Caco-2 (cell line): Measurements from ENCODE around the gene PPP2R5E. TPM values are rescaled to one million over a fixed set of nuclear protein-coding genes. Genes with fewer than 3 reads are reported as not detected.

ENCODE experiments used
- BruUV-seq: library from RNA; stranded (reverse); fragments of 400-500 nt; replicated peaks from 2 replicates; lab custom pipeline; 2021; lab: Mats Ljungman, UMichigan
- CTCF ChIA-PET: fragments of 300-600 bp; sonication (Branson Sonifier 250); formaldehyde crosslinking; loops from one replicate; lab custom pipeline; 2022; ENCODE audit warnings: antibody characterized with exemption; lab: Charles Lee
- POLR2A ChIA-PET: fragments of 300-600 bp; sonication (Branson Sonifier 250); formaldehyde crosslinking; loops from one replicate; lab custom pipeline; 2022; ENCODE audit warnings: antibody characterized with exemption; lab: Charles Lee
- DNase-seq, 2 experiments: peaks; one replicate each; pipeline versions ENCODE4 v3.0.0 to v3.0.0-alpha.2; 2020 to 2022
- H3K27me3 ChIP-seq: replicated peaks from 2 replicates; pipeline ENCODE4 v1.6.0; 2011; ENCODE audit warnings: low read length; ENCODE audit not compliant: control insufficient read depth, insufficient read depth
- H3K36me3 ChIP-seq: 2 replicates; pipeline ENCODE4 v1.5.1; 2011; ENCODE audit warnings: low read length; ENCODE audit not compliant: control insufficient read depth, insufficient read depth
- H3K4me1 ChIP-seq: fragments of 250-450 bp; sonication (Bioruptor Pico); 2 replicates; pipeline ENCODE4 v1.5.1; 2020; ENCODE audit warnings: mild to moderate bottlenecking
- H3K4me3 ChIP-seq: 2 replicates; pipeline ENCODE4 v1.5.1; 2011; ENCODE audit warnings: low read depth, mild to moderate bottlenecking, control low read depth, low read length
- H3K9me3 ChIP-seq: fragments of 250-450 bp; sonication (Bioruptor Pico); 2 replicates; pipeline ENCODE4 v1.5.1; 2020; ENCODE audit warnings: mild to moderate bottlenecking, moderate library complexity
- H3K27ac Mint-ChIP-seq: one replicate; pipeline ENCODE4 v1.8.0; 2022; ENCODE audit warnings: mixed read lengths; ENCODE audit not compliant: unreplicated experiment
- H3K27me3 Mint-ChIP-seq: one replicate; pipeline ENCODE4 v1.8.0; 2022; ENCODE audit warnings: mixed read lengths; ENCODE audit not compliant: insufficient read depth, unreplicated experiment
- H3K36me3 Mint-ChIP-seq: one replicate; pipeline ENCODE4 v1.8.0; 2022; ENCODE audit warnings: mild to moderate bottlenecking, mixed read lengths; ENCODE audit not compliant: insufficient read depth, unreplicated experiment
- H3K4me1 Mint-ChIP-seq: one replicate; pipeline ENCODE4 v1.8.0; 2022; ENCODE audit warnings: low read depth, mixed read lengths; ENCODE audit not compliant: unreplicated experiment
- H3K4me3 Mint-ChIP-seq: one replicate; pipeline ENCODE4 v1.8.0; 2022; ENCODE audit warnings: mild to moderate bottlenecking, moderate library complexity, mixed read lengths; ENCODE audit not compliant: unreplicated experiment
- H3K9me3 Mint-ChIP-seq: one replicate; pipeline ENCODE4 v1.8.0; 2022; ENCODE audit warnings: mixed read lengths; ENCODE audit not compliant: unreplicated experiment
- intact Hi-C: fragments of 100-400 bp; cut with micrococcal nuclease; formaldehyde crosslinking; loops from one replicate; pipeline ENCODE4 v1.10.0; 2022; ENCODE audit not compliant: unreplicated experiment
- total RNA-seq: library from RNA; stranded (reverse); gene quantifications from 2 replicates; pipeline ENCODE4 v1.2.3, GENCODE V29; 2022
- TF ChIP-seq, protein P1 (sequence below), 2 experiments: fragments of 200-600 bp in 1 of 2; IDR thresholded peaks; 1 replicate in 1 of 2; 2 replicates in 1 of 2; pipeline versions ENCODE4 v1.5.1 to v1.8.0; 2011 to 2022; ENCODE audit warnings: antibody characterized with exemption in 1 of 2, control low read depth in 1 of 2, inconsistent platforms in 1 of 2, low read depth in 1 of 2, low read length in 1 of 2, mild to moderate bottlenecking in 1 of 2, moderate library complexity in 1 of 2; ENCODE audit not compliant: insufficient read depth in 1 of 2, severe bottlenecking in 1 of 2, unreplicated experiment in 1 of 2

Gene PPP2R5E
- total RNA-seq, 1 experiment from 2014 or later, result 58.6 TPM

DNA sequence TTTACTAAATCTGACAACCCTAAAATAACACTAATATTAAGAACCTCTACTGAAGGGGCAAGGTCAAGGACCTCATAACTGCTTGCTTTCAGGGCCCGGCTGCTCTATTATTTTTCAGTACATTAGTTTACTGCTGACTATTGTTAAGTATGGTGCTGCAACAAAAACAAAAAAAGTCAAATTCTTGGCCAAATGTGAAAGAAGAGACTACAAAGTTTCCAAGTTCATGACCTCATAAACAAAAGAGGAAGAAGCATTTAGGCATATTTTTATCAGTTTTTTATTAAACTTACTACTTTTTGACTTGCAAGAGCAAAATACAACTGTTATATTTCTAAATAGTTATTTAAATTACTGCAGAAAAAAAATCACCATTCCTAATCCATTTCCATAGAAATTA, 114.7 kb downstream of the PPP2R5E start:
- no TSS peak for BruUV-seq

DNA sequence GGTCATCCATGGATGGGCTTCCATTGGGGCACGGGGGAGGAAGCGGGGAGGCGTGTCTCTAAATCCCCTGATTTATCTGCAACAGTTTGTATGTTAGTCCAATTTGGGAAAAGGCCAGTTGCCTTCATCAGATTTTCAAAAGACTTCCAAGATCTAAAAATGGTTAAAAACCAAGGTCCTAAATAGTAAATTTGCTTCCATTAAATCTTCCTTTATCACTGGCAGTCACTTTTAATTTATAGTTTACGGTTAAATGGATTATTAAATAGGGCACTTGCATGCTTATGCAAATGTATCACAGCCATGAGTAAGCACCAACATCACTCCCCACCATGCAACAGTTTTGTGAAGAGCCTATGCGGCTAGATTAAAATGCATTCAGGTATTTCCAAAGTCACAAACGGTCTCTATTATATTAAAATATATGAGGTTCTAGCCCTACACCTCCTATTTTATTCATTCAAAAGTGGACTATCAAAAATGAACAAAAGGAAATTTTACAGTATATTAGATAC, 116.3 kb downstream of the PPP2R5E start:
- Histone ChIP-seq H3K36me3 (no peaks in the 10 kb centered on the region), H3K4me1 (no peaks in the 10 kb centered on the region), H3K9me3 (no peaks in the 10 kb centered on the region), H3K27me3 (no peaks in the 10 kb centered on the region), H3K4me3 (no peak overlapping the region)
- peaks cover 22% of the 10 kb centered on the region for H3K36me3 Mint-ChIP-seq
- no peak for DNase-seq
- H3K4me1 Mint-ChIP-seq, result no peaks in the 10 kb centered on the region
- no peak overlapping the region for H3K27ac Mint-ChIP-seq
- ChIA-PET CTCF (interaction anchor here (0.6 kb wide), 1 partner anchor 187 kb away, joined by 4 read pairs; no protein-coding TSS in a partner anchor), POLR2A (interaction anchor here (0.6 kb wide), 1 partner anchor 107 kb away, joined by 3 read pairs; no protein-coding TSS in a partner anchor)
- no peaks in the 10 kb centered on the region for H3K9me3 Mint-ChIP-seq
- H3K4me3 Mint-ChIP-seq, result no peak overlapping the region
- intact Hi-C loops, result no loop called here
- TF ChIP-seq, protein P1, sequence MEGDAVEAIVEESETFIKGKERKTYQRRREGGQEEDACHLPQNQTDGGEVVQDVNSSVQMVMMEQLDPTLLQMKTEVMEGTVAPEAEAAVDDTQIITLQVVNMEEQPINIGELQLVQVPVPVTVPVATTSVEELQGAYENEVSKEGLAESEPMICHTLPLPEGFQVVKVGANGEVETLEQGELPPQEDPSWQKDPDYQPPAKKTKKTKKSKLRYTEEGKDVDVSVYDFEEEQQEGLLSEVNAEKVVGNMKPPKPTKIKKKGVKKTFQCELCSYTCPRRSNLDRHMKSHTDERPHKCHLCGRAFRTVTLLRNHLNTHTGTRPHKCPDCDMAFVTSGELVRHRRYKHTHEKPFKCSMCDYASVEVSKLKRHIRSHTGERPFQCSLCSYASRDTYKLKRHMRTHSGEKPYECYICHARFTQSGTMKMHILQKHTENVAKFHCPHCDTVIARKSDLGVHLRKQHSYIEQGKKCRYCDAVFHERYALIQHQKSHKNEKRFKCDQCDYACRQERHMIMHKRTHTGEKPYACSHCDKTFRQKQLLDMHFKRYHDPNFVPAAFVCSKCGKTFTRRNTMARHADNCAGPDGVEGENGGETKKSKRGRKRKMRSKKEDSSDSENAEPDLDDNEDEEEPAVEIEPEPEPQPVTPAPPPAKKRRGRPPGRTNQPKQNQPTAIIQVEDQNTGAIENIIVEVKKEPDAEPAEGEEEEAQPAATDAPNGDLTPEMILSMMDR (IDR thresholded peaks at IDR 0.05; ENCODE audit: insufficient read depth in 1 of 2, low read depth in 1 of 2, low read length in 1 of 2, severe bottlenecking in 1 of 2, unreplicated experiment in 1 of 2), result no peak
- BruUV-seq, result no TSS peak
- H3K27me3 Mint-ChIP-seq, result no peaks in the 10 kb centered on the region

More for the DNA sequence above, 114.7 kb downstream of the PPP2R5E start:
- Histone ChIP-seq H3K36me3 (no peaks in the 10 kb centered on the region), H3K4me1 (no peaks in the 10 kb centered on the region), H3K27me3 (no peaks in the 10 kb centered on the region), H3K4me3 (no peak overlapping the region), H3K9me3 (no peaks in the 10 kb centered on the region)
- Mint-ChIP-seq H3K4me1 (no peaks in the 10 kb centered on the region), H3K36me3 (peaks cover 12% of the 10 kb centered on the region), H3K4me3 (no peak overlapping the region), H3K9me3 (no peaks in the 10 kb centered on the region), H3K27ac (no peak overlapping the region), H3K27me3 (no peaks in the 10 kb centered on the region)
- TF ChIP-seq, protein P1 (IDR thresholded peaks at IDR 0.05; ENCODE audit: insufficient read depth in 1 of 2, low read depth in 1 of 2, low read length in 1 of 2, severe bottlenecking in 1 of 2, unreplicated experiment in 1 of 2), result no peak
- ChIA-PET POLR2A (no interaction called here), CTCF (no interaction called here)
- DNase-seq, result no peak
- intact Hi-C loops, result no loop called here

DNA sequence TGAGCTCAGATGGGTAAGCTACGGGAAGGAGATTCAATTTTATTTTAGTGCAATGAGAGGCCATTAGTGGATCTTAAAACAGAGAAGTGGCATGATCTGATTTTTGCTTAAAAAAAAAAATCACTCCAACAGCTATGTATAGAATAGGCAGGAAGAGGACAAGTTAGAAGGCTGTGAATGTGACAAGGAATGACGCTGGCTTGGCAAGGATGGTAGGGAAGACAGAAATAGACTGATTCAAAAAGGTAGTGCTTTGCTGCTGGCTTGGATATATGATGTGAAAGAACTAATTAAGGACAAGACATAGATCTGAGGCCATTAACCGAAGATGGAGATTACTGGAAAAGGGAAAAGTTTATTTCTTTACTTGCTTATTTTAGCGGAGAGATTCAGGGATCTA, 119.3 kb downstream of the PPP2R5E start:
- no peaks in the 10 kb centered on the region for H3K27me3 ChIP-seq
- POLR2A ChIA-PET, result interaction anchor here (0.6 kb wide), 1 partner anchor 38 kb away, joined by 7 read pairs; no protein-coding TSS in a partner anchor
- no peak for DNase-seq
- no peak overlapping the region for H3K4me3 ChIP-seq
- no peaks in the 10 kb centered on the region for H3K4me1 Mint-ChIP-seq
- H3K27ac Mint-ChIP-seq, result no peak overlapping the region
- intact Hi-C loops, result no loop called here
- no TSS peak for BruUV-seq
- H3K27me3 Mint-ChIP-seq, result no peaks in the 10 kb centered on the region
- TF ChIP-seq, protein P1 (IDR thresholded peaks at IDR 0.05; ENCODE audit: insufficient read depth in 1 of 2, low read depth in 1 of 2, low read length in 1 of 2, severe bottlenecking in 1 of 2, unreplicated experiment in 1 of 2), result no peak
- H3K4me1 ChIP-seq, result no peaks in the 10 kb centered on the region
- no peaks in the 10 kb centered on the region for H3K36me3 ChIP-seq
- H3K9me3 Mint-ChIP-seq, result no peaks in the 10 kb centered on the region
- H3K36me3 Mint-ChIP-seq, result peaks cover 39% of the 10 kb centered on the region
- CTCF ChIA-PET, result interaction anchor here (0.9 kb wide), 1 partner anchor 26 kb away, joined by 4 read pairs; no protein-coding TSS in a partner anchor
- H3K9me3 ChIP-seq, result no peaks in the 10 kb centered on the region
- H3K4me3 Mint-ChIP-seq, result no peak overlapping the region
